DMS53 (cell line): ENCODE data around the gene ADGRV1.

Source experiments
- DNase-seq: peaks from one replicate; lab custom pipeline; 2025; lab: John Stamatoyannopoulos, UW

Gene ADGRV1

DNA sequence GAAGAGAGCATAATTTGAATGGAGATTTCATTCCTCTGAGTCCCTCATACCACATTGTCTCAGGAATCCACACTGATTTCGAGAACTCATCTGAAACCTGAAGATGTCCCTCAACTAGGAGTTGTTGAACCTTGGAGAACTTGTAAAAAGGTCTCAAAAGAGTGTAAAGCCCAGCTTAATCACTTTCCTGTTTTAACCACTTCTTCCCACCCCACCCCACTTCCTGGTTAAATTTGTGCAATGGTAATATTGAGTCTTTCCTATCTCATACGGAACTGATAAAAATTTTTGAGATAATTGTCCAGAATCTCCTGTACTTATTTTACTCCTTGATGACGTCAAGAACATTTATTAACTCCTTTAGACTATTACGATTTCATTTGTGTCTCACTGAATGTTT, 583.8 kb downstream of the ADGRV1 start:
- DNase-seq = no peak

GRCh38 chr5:91142819-91143218, 584.2 kb downstream of the ADGRV1 start:
- no peak for DNase-seq

- no peak for DNase-seq
Observed at GRCh38 chr5:91143840-91144239, 585.2 kb downstream of the ADGRV1 start.

GRCh38 chr5:91144491-91145332, 586.1 kb downstream of the ADGRV1 start:
- no peak for DNase-seq

GRCh38 chr5:91145333-91145620, 586.7 kb downstream of the ADGRV1 start:
- DNase-seq = no peak

DNA sequence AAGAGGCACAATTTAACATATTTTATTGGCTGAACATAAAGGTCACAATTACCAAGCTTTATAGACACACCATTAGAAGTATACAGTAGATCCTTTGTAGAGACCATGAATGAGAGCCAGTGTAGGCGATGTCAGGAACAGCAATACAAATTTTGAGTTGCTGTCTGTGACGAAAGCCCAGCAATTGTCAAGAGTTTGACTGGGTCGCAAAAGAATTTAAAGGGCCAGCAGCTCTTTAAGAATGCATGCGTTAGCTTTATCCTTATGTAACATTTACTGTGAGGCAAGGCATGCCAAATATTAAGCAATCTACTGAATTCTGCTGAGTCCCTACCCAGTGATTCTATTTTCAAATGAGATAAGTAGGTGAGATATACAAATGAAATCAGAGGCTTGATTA, 587.6 kb downstream of the ADGRV1 start:
- no peak for DNase-seq

- DNase-seq = no peak
Observed at GRCh38 chr5:91146905-91147600, 588.5 kb downstream of the ADGRV1 start.

GRCh38 chr5:91150234-91150633, 591.6 kb downstream of the ADGRV1 start:
- no peak for DNase-seq

DNA sequence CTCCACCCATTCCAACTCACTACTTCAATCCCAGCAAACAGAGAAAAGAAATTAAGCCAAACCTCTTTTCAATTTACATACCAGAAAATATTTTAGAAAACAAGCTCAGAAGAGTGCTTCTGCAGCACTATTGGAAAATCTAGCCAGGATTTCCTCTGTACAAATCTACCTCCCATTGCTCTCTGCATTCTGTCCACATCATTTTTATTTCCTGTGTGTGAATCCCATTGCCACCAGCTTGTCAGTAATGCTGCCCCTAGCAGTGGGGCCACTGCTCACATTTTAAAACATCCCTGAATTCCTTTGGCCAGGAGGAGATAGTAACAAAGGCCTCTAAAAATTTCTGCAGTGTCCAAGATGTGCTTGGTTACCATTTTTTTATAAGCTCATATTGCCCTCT, 592.0 kb downstream of the ADGRV1 start:
- DNase-seq = no peak

GRCh38 chr5:91151947-91152346, 593.4 kb downstream of the ADGRV1 start:
- DNase-seq = peak; percentile 40

GRCh38 chr5:91154338-91154737, 595.7 kb downstream of the ADGRV1 start:
- no peak for DNase-seq

- no peak for DNase-seq
Observed at GRCh38 chr5:91155274-91155673, 596.7 kb downstream of the ADGRV1 start.

GRCh38 chr5:91156242-91156641, 597.6 kb downstream of the ADGRV1 start:
- DNase-seq = no peak

DNA sequence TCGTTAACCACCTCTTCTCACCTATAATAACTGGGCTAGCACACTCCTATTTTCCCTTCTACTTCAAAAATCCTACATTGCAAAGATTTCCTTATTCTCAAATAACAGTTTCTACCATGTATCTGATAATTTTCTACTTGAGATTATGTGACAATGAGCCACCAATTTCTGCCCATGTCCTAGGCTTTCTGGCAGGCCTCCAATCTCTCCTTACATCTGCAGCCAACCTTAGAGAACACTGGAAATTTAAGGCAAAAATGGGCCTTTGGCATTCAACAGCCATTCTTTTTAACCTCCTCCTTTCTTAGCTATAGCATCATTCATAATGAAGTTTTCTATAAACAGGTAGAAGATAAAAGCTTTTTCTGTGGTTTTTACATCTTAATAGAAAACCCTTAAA, 599.4 kb downstream of the ADGRV1 start:
- no peak for DNase-seq

- no peak for DNase-seq
Observed at GRCh38 chr5:91159647-91160046, 601.0 kb downstream of the ADGRV1 start.

DNA sequence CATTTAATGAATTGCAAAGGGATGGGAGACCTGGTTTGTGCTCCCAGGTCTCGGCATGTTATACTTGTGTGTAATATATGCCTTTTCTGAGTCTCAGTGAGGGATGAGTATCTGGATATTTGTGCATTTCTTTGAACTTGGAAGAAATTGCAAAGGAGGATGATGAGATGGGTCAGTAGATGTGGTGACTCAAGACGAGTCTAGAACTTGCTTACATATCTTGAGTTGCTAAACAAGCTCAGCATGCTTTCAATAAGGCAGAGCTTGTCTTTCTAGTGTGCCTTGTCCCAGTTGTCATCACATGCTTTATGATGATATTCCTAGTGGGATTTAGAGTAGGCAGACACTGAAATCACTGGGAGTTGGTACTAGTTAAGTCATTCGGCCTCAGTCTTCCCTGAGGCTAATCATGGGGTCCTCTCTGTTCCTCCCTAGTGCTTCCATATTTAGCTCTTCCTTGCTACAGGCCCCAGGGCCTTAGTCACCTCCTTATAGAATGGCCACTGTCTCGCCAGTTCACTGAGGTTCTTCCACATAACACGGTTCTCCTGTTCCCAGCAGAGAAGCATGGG, 602.2 kb downstream of the ADGRV1 start:
- no peak for DNase-seq

GRCh38 chr5:91162534-91163381, 604.2 kb downstream of the ADGRV1 start:
- peak; percentile 97 for DNase-seq

GRCh38 chr5:91164424-91164823, 605.8 kb downstream of the ADGRV1 start:
- DNase-seq = no peak

GRCh38 chr5:91166059-91166807, 607.6 kb downstream of the ADGRV1 start:
- DNase-seq = no peak

- DNase-seq = no peak
Observed at GRCh38 chr5:91168859-91169258, 610.3 kb downstream of the ADGRV1 start.

GRCh38 chr5:91170266-91170665, 611.7 kb downstream of the ADGRV1 start:
- DNase-seq = peak; percentile 14

- no peak for DNase-seq
Observed at GRCh38 chr5:91171322-91171721, 612.7 kb downstream of the ADGRV1 start.
